Germinal center (tissue), 1 donor: ENCODE results near the gene GNA14.
"Not testable (repeated sequence)": the region's sequence is repeated elsewhere in the genome, so short reads cannot be mapped to it uniquely, and the experiment has no call there.

ENCODE experiments used
- DNase-seq: peaks from one replicate; pipeline ENCODE4 v3.0.0; 2012; ENCODE audit warnings: mixed read lengths, low spot score

GNA14 gene

GRCh38 chr9:77643871-77644270 lies 4.3 kb downstream of the GNA14 start:
- DNase-seq = no peak

DNA sequence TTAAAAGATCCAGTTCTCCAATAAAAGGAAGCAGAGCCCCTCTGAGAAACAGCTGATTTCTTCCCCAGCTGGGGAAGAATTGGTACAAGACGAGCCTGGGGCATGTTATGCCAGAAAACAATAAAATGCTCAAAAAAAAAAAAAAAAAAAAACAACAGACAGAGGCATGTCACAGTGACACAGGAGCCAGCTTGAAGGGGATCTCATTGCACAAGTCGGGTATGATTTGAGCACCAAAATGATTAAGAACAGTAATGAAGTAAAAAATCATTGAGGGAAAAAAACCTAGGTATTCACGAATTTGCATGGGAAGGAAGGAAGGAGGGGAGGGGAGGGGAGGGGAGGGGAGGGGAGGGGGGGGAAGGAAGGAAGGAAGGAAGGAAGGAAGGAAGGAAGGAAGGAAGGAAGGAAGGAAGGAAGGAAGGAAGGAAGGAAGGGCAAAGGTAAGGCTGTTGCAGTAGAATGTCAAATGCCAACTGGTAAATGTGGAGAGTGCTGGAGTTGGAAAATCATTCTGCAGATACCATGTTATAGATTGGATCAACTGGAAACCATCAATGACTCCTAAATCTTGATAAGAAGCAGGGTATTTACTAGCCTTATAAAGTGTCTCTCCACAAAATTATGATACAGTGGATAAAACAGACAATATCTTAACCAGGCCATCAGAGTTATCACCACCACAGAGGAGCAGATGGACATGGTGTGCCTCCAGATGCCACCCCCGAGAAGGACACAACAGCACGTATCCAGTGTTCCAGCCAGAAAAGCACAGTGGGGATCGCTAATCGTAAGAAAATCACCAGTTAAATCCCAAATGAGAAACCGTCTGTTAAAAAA lies 7.2 kb downstream of the GNA14 start:
- no peak for DNase-seq

DNA sequence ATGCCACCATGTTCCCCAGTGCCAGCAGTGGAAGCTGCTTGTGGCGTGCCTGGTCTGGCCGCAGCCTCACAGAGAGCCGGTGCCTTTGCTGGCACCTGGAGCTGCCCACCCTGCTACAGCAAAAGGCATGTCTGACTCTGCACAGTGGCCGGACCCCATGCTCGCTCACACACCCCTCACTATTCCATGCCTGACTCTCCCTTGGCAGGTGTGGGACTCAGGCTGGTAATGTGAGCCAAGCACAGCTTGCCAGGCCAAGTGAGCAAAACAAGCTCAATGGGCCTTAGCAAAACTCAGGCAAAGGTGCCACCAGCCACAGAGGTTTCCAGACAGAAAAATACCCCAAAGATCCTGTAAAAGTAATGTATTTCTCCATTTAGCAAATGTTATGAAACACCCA lies 15.5 kb downstream of the GNA14 start:
- DNase-seq = no peak

DNA sequence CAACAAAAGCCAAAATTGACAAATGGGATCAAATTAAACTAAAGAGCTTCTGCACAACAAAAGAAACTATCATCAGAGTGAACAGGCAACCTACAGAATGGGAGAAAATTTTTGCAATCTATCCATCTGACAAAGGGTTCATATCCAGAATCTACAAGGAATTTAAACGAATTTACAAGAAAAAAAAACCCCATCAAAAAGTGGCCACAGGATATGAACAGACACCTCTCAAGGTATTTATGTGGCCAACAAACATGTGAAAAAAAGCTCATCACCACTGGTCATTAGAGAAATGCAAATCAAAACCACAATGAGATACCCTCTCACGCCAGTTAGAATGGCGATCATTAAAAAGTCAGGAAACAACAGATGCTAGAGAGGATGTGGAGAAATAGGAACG lies 19.3 kb downstream of the GNA14 start:
- not testable (repeated sequence) for DNase-seq

DNA sequence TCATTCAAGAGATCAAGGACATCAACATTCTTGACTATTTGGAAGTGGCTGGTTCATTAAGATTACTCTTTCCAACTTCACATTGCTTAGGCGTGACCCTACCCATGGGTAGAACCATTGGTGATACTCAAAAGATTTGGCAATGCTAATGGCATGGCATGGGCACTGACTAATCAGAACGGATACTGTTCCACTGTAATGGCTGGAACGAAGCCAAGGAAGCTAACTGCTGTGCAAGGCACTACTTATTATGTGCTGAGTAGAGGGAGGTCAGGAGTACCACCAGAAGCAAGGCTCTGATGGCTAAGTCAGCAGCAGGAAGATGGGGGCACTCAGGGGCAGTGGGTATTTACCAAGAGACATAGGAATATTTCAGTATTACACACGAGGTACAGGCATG lies 31.9 kb downstream of the GNA14 start:
- no peak for DNase-seq

DNA sequence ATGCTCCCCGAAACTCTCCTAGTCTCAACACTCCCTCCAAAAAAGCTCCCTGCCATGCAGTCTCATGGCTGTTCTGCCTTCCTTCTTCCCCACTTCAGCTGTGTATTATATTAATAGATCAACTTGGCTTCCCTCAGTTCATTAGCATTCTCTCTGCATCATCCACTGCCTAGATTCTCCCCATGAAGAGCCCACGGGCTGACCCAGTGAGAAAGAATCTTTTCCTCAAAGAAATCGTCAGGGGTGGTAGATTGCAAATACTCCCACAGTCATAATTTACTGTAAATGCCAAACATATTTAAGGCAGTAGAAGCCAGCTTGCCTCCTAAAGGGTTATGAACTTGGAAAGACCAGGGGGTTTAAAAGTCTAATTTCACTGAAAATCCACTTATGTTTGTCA lies 33.5 kb downstream of the GNA14 start:
- DNase-seq = no peak

DNA sequence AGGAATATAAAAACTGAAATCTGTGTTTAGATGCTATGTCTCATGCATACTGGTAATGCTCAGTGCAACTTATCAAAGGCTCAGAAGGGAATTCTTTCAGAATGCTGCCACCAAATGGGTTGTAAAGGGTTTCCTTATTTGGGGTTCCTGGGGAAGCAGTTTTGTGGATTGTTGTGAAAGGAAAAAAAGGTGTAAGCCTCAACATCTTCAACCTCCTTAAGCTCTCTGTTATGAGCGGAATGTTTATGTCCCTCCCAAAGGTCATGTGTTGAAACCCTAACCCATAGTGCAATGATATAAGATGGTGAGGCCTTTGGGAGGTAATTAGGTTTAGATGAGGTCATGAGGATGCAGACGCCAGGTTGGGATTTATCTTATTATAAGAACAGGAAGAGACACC lies 41.6 kb downstream of the GNA14 start:
- no peak for DNase-seq

GRCh38 chr9:77605449-77606220 lies 42.5 kb downstream of the GNA14 start:
- no peak for DNase-seq

DNA sequence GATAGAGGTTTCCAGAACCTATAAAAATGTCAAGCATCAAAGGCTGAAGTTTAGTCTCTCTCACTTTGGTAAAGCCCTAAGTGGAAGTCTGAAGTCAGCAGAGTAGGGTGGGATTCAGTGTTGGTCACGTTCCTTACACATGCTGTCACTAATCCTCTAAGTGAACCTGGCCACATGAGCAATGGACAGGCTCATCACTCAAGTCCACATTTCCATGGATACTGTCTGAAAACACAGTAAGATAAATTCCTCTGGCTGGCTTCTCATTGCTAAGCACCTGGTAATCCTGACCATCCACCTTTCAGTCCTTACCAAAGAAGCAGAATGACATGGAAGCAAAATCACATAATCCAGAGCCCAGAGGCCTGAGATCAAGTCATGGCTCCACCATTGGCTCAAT lies 43.8 kb downstream of the GNA14 start:
- DNase-seq = no peak

- no peak for DNase-seq
These were observed 45.3 kb downstream of the GNA14 start for GRCh38 chr9:77602852-77603251.

DNA sequence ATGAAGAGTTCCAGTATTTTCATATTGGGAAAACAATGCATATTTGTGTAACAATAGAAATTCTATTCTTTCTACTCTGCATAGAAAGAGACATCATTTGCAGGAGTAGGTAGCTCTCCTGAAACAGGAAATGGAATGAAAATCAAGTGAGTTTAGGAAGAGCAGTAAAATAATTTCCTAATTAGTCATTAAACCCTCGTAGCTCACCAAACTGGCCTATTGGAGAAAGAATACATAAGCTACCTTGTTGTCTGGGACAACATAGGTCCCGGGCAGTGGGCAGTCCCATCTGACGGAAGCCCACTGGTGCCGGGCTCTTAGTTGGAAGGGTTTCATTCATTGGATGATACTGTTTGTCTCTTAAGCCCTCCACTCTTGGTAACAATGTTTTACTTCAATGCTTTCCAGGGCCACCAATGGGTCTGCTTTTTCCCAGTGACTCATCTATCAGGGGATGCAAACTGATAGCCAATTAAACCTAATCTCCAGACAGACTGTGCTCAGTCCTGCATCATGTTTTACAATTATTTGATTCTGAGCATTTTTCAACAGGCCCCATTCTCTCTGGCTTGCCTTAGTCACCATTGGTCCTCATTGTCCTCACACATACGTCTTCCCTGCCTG lies 46.5 kb downstream of the GNA14 start:
- DNase-seq = no peak

DNA sequence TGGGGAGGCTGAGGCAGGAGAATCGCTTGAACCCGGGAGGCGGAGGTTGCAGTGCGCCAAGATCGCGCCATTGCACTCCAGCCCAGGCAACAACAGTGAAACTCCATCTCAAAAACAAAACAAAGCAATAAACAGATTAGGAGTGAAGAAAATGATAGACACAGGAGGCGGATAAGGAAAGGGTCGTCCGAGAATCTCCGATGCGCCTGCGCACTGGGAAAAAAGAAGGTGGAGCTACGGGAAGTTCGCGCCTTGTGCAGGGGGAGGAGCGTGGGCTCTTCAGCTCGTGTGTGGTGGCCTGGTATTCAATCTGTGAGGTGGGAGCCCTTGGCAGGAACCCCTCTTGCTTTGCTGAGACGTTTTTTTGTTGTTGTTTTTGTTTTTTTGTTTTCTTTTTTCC lies 47.3 kb downstream of the GNA14 start:
- no peak for DNase-seq

- DNase-seq = no peak
These were observed 48.6 kb downstream of the GNA14 start for GRCh38 chr9:77599492-77599891.

DNA sequence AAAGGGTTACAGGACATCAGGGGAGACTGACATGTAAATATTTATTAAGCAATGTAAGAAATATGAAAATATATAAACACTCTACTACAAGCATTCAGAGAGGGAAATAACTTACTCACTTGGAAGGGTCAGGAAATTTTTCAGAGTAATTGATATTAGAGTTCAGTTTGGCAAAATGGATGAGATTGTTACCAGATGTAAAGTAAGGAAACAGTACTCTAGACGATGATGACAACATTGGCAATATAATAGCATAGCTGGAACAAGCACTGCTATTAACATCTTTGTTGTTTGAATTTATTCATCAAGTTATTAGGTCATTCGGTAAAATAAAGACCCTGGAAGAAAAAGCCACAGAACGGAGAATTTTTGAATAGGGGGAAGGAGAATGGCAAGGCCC lies 49.1 kb downstream of the GNA14 start:
- DNase-seq = no peak

GRCh38 chr9:77598524-77598923 lies 49.6 kb downstream of the GNA14 start:
- DNase-seq = no peak

GRCh38 chr9:77597057-77597456 lies 51.1 kb downstream of the GNA14 start:
- DNase-seq = no peak

- no peak for DNase-seq
These were observed 52.6 kb downstream of the GNA14 start for GRCh38 chr9:77595426-77596095.

GRCh38 chr9:77594963-77595362 lies 53.2 kb downstream of the GNA14 start:
- no peak for DNase-seq

GRCh38 chr9:77593528-77593927 lies 54.6 kb downstream of the GNA14 start:
- DNase-seq = no peak

GRCh38 chr9:77592476-77592875 lies 55.6 kb downstream of the GNA14 start:
- no peak for DNase-seq

DNA sequence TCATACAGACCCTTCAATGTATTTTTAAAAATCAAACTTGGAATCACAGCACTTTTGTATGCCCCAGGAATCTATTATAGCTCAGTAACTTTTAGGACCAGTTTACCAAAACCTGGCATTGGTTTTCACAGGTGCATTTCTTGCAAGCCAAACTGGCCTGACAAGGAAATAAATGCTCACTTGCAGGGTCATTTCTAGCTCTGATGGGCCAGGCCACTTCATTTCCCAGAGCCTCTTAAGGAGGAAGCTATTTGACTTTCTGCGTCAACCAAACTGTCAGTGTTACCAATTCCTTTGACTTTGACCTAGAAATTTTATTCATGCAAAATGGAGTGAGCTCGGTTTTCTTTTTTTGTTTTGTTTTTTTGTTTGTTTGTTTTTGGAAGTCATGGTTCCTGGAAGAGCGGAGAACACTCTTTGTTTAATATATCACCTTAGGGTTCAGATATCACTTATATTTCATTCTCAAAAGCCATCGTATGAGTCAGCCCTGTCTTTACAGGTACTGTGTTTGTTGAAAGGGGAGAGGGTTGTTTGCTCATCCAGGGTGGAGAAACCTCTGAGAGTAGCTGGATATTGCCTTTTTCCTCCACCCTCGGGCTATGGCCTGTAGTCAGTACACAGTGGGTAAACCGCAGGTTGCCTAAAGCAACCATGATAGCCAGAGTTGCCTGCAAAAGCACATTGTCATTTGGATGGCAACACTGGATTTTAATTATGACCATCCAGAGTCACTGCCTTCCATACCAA lies 58.9 kb downstream of the GNA14 start:
- DNase-seq = no peak
